GM19351 (cell line): ENCODE data around the gene AMFR.

Source experiments
- ATAC-seq: cut with Tn5 transposase; IDR thresholded peaks from one replicate; pipeline ENCODE4 v1.9.1; 2021; ENCODE audit warnings: mild to moderate bottlenecking, moderate library complexity; ENCODE audit not compliant: unreplicated experiment

Gene AMFR

DNA sequence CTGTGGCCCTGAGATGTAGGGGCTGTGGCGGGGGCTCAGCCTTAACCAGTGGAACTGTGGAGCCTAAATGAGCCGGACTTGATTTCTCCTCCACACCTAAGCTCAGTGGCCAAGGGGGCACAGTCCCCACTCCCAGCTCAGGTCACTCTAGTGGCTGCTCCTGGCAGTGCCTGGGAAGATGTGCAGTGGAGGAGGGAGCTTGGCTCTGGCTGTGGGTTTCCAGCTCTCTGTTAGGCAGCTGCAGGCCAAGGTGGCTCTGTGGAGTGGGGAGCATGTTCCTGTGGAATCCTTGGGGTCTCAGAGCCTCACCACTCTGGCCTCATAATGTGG lies 76.3 kb downstream of the AMFR start:
- ATAC-seq, result no peak

DNA sequence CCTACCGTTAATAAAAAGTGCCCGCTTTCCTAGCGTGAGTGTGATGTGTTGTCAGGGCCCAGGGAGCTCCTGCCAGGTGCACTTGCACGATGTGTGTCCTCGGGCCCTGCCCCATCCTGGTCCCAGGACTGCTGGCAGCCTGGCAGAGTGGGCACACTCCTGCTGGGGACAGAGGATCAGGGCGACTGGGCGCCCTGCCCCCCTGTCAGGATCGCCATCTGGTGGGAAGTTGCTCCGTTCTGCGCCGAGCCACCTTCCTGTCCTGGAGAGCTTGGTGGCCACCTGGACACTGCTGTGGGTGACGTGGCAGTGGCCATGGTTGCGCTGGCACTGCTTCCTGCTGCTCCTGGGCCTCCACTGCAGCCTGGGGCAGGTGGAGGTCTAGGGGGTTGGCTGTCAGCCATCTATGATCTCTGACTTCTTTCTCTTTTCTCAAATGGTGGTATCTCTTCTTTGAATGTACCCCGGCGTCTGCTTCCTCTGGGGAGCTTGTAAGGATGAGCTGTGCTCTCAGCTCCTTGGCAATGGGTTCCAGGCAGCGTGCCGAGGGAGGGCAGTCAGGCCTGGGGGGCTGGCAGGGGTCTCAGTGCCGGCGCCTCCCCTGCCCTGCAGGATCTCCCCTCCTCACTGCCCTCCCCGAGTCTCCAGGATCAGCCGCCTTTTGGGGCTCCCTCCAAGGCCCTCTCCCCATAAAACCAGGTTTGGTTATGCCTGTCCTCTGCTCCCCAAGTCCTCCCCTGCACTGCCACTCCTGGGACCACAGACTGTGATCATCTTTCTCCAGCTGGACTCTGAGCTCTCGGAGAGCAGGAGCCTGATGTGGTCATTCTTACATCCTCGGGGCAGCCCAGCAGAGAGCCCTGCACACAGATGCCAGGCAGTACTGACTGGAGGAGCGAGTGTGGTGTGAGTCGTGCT lies 76.9 kb downstream of the AMFR start:
- no peak for ATAC-seq

DNA sequence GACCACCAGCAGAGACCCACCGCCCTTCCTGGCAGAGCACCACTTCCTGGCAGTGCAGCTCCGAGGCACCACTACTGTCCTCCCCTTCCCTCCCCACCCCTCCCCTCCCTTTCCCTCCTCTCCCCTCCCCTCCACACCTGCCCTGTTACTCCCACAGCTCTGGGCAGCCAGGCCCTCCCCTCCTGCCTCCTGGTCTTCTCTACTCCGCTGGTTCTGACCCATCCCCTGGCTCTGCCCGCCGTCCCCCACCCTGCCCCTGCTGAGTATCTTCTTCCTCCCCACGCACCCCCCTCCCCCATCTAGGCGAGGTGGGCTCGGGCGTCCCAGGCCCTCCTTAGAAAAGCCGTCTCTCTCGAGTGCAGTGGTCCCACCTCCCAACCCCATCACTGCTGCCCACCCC lies 77.7 kb downstream of the AMFR start:
- no peak for ATAC-seq

DNA sequence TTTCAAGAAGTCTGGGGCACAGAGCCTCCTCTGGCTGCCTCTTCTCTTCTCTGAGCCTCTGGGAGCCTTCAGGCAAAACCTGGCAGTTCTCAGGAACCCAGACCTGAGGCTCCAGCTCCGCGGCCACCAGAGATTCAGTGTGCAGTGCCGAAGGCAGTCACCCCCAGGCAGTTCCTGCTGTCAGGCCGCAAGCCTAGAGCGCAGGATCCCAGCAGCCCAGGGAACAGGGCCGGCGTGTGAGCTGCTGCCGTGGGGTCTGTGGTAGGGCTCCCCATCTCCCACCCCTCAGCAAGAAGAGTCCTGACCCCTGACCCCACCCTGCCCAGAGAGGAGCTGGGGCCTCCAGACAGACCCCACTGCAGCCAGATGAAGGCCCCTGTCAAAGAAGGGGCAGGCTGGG lies 78.2 kb downstream of the AMFR start:
- ATAC-seq, result no peak

DNA sequence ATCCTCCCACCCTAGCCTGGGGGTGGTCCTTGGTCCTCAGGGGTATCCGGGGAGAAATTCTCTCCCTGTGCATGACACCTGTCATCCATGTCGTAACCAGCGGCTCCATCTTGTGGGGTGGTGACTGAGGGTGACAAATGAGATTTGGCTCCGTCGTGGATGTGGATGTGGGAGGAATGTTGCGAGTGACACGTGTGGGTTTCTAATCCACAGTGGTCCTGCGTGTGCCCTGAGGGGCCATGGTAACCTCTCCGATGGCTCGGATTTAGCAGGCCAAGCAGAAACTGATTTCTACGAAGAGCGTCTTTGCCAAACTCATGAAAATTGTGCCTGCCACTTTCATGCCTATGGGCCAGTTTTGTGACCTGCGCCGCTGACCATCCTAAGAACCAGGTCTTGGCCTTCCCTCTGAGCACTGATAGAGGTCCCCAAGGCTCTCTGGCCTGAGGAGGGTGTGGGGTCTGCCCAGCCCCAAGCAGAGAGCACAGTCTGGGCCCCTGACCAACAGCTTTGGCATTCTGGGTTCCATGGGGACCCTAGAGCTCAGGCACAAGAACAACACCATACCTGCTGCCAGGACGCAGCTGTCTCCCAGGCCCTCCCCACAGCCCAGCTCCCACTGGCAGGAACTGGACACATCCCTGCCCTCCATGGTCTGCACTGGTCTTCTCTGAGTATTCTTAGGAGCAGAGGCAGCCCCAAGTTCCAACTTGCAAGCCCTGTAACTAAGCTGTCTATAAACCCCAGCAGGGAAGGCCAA lies 79.0 kb downstream of the AMFR start:
- no peak for ATAC-seq

DNA sequence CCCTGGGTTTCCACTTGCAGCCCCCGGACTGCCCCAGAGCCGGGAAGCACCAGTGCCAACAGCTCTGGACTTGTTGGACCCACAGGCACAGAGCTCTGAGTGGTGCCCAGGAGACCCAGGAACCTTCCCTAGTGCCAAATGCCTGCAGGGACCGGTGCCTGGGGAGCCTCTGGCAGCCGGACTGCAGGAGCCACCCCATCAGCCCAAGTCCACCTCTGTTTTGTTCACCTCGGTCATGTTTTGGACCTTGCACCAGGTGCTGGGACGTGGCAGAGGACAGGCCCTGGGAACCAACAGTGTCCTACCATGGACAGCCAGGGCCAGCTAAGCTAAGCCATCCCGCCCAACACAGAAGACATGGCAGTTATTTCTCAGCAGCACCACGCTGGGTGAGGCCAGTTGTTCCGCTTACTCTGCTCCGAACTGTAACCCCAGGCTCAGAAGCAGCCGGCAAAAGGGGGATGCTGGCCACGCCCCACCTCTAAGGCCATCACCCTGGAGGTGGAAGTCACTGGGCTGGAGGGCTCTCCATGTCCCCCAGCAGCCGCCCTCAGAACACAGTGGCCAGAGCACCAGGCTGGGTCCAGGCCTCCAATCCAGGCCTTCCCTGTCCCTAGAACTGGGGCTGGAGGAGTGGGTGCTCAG lies 79.8 kb downstream of the AMFR start:
- no peak for ATAC-seq

DNA sequence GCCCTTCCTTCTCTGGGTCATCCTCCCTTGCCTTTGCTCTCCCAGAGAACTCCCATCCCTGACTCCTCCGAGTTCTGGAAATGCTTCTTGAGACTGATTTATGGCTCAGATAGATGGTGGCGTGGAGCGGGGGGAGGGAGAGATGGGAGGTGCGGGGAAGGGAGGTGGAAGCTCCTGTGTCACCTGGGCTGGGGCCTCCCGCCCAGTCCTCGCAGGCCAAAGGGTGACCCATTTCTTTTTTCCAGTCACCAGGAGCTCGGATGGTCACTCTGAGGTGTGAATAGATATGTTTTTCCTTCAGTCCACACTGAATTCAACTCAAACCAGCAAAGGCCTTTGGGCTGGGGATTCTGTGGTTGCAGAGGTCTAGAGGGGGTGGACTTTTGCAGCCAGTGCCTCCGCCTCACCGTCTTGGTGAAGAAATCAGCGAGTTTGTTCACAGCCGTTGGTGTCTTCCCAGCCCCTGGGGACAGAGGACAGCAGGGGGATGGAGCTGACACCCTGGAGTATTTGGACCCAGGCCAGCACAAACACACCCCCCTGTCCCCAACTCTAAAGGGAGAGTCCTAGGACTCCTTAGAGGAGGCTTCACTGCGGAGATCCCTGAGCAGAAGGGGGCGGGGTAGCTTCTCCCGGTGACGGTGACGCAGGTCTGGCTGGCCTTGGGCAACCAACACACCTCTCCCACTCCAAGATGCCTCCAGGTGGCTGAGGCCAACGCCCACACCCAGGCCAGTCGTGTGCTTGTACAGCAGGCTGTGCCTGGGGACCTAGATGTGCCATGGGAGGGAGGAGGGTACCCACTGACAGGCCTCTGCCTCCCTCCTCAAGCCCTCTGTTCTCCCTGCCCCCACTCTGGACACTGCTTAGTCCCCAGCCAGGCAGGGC lies 80.6 kb downstream of the AMFR start:
- ATAC-seq, result no peak

DNA sequence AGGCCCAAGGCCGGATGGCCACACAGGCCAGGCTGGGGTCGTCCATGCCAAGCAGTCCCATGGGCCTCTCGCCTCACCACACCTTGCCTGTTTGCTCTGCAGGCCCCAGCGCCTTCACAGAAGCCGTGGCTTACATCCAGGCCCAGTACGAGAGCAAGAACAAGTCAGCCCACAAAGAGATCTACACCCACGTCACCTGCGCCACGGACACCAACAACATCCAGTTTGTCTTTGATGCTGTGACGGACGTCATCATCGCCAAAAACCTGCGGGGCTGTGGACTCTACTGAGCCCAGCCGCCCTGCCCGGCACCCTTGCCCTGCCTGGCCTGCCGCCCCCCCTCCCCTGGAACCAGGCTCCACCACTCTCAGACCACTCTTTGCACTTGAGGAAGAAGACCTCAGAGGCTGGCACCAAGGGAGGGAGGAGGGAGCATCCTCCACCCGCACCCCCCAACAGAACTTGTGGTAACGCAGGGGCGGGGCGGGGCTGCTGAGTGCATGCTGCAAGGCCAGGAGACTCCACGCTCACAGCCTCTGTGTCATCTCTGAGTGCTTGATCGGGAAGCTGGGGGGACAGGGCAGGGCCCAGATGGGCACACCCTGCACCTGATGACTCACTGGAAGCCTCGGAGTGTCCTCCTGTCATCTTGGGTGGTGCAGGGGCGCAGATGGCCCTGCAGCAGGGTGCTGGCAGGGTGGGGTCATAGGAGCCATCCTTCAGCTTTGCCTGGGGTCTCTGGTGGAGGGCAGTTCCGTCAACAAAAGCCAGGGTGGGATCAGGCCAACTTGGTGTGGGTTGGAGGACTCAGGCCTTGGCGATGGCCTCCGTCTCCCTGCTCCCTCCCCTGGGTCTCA lies 81.5 kb downstream of the AMFR start:
- ATAC-seq, result no peak

DNA sequence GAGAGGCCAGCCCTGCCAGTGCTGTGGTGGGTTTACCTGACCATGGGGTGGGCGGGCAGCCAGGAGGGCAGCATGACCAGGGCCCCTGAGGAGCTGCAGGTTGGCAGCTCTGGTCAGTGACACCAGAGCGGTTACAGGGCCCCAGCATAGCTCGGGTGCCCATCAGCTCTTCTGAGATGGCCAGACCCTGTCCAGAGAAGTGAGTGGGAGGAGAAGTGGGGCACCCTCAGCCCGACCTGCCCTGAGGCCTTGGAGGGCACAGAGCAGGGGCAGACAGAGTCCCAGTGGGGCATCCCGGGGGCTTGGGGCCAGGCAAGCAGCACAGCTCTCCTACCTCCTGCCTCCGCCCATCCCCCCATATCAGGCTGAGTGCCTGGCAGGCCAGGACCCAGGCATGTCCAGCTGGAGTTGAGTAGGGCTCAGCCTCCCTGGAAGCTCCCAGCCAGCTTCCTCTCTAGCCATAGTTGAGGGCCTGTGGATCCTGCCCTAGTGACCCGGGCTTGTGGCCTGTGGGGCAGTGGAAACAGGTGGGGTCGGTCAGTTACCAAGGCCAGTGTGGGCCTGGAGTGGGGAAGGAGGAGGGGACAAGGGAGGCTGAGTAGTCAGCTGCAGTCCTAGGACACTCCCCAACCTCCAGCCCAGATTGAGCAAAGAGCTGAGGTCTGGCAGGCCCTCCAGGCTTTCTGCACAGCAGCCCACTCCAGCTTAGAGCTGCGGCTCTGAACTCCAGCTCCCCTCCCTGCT lies 83.5 kb downstream of the AMFR start:
- no peak for ATAC-seq

DNA sequence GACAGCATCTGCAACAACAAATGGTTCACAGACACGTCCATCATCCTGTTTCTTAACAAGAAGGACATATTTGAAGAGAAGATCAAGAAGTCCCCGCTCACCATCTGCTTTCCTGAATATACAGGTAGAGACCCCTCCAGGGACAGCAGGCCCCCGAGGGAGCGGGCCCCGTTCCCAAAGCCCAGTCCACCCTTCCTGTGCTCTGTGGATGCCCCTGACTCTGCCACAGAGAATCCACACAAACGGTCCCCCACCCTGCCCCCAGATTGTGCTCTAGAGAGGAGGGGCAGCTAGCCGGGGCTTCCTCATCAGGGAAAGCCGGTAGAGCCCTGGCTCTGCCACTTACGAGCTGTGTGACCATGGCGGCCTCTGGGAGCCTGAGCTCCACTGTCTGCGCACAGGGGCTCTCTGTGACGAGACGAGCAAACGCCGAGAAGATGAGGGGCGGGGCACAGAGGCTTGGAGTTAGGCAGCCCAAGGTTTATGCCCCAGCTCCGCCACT lies 84.4 kb downstream of the AMFR start:
- ATAC-seq, result no peak

DNA sequence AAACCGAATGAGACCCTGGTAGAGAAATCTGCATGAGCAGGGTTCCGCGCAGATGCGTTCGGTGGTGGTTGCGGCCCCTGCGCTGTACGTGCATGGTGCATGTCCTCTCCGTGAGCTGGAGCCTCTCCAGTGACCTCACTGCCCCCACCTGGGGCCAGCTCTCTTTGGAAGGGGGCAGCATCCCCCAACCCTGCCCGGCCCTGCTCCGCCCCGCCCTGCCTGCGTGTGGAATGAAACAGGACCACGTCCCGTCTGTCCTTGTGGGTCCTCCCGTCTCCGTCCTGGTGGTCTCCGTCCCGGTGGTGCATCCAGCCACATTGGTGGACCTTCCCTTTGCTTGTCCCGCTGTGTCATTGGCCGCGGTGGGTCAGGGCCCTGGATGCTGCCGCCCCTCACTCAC lies 84.9 kb downstream of the AMFR start:
- no peak for ATAC-seq

DNA sequence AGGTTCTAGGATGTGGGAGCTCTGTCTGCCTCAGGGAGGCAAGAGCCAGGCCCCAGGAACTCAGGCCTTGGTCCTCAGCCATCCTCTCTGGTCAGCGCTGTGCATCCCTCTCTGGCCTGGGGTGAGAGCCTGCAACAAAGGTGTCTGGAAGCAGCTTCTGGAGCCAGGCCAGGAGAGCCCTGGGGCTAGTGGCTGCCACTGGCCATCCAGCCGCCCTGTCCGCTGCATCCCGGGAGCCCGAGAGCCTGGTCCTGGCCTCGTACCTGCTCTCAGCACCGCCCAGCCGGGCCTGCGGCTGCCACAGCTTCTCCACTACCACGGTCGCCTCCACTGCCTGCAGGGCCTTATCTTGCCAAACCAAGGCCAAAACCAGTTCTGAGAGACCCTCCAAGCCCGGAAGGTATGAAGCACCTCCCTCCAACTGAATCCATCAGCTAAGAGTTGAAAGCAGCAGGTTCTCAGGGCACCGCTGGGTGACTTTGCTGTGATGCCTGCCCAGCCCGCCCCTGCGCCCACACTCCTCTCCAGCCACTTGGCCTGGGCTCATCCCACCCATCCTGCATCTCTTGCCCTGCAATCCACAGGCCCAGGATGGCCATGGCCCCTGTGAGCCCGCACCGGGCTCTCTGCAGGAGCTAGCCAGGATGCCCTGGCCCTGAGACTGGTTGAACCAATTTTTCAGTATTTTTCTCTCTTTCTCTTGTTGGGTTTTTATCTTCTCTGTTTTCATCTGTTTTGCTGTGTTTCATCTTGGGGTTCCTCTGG lies 85.7 kb downstream of the AMFR start:
- ATAC-seq, result no peak

DNA sequence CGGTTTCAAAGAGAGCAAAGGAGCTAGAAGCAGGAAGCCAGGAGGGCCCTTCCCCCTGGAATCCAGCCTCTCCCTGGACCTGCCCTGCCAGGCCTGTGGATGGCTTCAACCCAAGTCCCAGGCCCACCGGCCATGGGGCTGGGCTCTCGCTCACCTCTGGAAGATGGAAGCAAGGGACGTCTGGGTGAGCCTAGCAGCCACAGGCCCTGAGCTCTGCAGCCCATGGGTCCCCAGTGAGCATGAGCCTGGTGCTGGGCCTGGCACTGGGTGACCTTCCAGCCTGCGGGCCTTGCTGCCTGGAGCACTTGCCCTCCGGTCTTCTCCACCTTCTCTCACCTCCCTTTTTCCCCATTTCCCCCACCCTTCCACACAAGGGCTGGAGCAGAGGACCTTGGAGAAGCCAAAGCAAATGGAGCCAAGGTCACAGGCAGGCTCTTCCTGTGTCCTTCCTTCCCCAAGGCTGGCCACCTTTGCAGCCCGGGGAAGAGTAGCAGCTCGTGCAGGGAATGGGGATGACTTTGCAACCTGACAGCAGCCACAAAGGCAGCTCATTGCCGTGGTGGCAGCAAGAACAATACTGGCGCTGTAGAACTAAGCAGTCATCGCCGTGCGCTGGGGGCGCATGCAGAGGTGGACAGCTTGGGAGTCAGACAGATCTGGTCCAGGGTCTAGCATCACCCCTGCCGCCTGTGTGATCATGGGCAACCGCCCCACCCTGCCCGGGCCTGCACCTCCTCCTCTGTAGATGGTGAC lies 86.6 kb downstream of the AMFR start:
- no peak for ATAC-seq

DNA sequence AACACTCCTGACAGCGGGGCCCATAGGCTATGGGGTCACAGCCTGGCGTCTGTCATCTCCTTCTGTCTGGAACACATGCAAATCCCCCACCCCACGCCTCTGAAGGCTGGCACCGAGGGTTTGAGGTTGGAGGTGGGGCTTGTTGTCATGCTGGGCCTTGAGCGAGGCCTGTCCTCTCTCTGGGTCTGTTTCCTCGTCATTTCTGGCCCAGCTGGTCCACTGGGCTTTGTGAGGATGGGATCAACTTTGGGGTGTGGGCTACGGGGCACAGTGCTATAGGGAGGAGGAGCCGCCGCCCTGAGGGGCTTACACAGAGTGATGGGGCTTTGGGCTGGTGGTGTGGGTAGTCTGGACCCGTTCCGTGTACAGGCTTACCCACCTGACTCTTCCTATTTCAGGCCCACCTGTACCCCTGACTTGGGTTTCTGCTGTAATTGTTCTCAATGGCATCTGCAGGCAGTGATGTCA lies 87.5 kb downstream of the AMFR start:
- ATAC-seq, result no peak

DNA sequence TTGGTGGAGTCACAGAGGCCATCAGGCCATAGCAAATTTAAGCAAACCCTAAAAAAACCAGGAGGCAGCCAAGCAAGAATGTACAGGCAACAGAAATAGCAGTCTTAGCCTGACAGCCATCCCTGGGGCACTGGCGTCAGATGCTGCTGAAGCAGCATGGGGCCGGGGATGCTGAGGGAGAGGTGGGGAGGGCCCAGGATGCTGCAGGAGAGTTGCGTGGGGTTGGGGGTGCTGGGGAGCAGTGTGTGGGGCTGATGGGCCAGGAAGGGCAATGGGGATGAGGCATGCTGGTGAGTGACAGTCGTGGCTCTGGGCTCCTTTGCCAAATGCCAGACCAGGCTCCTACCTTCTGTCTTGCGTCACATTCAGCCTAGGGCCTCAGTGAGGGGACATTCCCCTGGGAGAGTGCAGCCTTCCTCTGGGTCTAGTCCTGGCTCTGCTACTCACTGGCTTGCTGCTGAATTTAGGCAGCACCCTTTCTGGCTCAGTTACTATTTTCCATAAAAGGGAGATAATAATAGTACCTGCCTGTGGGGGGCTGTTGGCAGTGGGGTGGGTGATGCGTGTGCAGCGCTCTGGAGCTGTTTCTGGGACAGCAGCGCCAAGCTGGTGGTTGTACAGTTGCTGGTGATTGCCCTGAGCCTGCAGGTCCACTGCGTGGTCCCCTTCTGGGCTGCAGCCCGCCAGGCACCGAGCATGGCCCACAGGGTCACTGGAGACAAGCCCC lies 88.1 kb downstream of the AMFR start:
- ATAC-seq, result no peak

DNA sequence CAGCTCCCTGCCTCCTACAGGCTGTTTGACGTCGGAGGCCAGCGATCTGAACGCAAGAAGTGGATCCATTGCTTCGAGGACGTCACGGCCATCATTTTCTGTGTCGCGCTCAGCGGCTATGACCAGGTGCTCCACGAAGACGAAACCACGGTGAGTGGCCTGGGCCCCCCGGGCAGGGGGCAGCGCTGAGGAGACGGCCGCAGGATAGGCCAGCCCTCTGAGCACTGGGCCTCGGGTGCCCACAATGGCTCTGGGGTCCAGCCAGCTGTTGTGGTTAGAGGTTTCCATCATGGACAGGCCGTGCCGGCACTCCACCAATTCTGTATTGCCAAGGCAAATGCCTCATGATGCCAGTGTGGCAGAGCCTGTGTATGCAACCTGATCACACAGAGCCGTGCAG lies 88.6 kb downstream of the AMFR start:
- no peak for ATAC-seq
